ENCODE measurements around the gene CNTNAP5. TPM values are rescaled to one million over a fixed set of nuclear protein-coding genes. Genes with fewer than 3 reads are reported as not detected.

Gene CNTNAP5
- total and polyA plus RNA-seq, 4 donors = not detected

DNA sequence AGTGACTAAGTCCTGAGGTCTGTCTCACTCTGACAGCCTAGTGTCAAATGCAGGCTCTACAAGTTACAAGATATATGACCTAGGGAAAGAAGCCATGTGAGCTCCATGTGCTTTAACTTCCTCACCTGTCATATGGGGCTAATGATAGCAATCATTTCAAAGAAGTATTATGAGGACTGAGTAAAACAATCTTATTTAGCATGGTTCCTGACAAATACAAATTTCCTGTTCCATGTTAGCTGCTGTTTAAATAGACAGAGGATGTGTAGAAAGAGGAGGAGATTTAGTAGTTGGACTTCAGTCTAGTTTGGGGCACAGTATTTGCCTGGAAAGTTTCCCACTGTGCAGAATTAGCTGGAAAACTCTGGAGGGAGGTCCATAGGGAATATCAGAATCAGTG lies 545.8 kb downstream of the CNTNAP5 start:
- Histone ChIP-seq H3K27ac (ENCODE audit: low read depth in 1 of 2, low read length in 2 of 2) (no peak overlapping the region), H3K27me3 (ENCODE audit: control insufficient read depth in 4 of 4, insufficient read depth in 4 of 4, low read length in 3 of 4) (no peaks in the 10 kb centered on the region), H3K4me1 (ENCODE audit: control insufficient read depth in 4 of 4, insufficient read depth in 4 of 4, low read length in 3 of 4) (peaks cover 0 to 22% (median 7%) of the 10 kb centered on the region in 4 donors), H3K36me3 (ENCODE audit: control insufficient read depth in 4 of 4, insufficient read depth in 3 of 4, low read depth in 1 of 4, low read length in 3 of 4) (no peaks in the 10 kb centered on the region), H3K9me3 (ENCODE audit: control insufficient read depth in 4 of 4, low read length in 3 of 4) (no peaks in the 10 kb centered on the region), H3K9ac (ENCODE audit: low read depth in 1 of 2, low read length in 2 of 2) (no peak overlapping the region), H3K4me3 (ENCODE audit: low read depth in 1 of 3, low read length in 3 of 3) (no peak overlapping the region)
- DNase-seq (ENCODE audit: low spot score) = no peak
- TF ChIP-seq, protein P1, sequence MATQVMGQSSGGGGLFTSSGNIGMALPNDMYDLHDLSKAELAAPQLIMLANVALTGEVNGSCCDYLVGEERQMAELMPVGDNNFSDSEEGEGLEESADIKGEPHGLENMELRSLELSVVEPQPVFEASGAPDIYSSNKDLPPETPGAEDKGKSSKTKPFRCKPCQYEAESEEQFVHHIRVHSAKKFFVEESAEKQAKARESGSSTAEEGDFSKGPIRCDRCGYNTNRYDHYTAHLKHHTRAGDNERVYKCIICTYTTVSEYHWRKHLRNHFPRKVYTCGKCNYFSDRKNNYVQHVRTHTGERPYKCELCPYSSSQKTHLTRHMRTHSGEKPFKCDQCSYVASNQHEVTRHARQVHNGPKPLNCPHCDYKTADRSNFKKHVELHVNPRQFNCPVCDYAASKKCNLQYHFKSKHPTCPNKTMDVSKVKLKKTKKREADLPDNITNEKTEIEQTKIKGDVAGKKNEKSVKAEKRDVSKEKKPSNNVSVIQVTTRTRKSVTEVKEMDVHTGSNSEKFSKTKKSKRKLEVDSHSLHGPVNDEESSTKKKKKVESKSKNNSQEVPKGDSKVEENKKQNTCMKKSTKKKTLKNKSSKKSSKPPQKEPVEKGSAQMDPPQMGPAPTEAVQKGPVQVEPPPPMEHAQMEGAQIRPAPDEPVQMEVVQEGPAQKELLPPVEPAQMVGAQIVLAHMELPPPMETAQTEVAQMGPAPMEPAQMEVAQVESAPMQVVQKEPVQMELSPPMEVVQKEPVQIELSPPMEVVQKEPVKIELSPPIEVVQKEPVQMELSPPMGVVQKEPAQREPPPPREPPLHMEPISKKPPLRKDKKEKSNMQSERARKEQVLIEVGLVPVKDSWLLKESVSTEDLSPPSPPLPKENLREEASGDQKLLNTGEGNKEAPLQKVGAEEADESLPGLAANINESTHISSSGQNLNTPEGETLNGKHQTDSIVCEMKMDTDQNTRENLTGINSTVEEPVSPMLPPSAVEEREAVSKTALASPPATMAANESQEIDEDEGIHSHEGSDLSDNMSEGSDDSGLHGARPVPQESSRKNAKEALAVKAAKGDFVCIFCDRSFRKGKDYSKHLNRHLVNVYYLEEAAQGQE (IDR thresholded peaks at IDR 0.05) = no peak
- TF ChIP-seq RAD21 (IDR thresholded peaks at IDR 0.05) (no peak), HNF4A (conservative IDR thresholded peaks at IDR 0.05) (peak; percentile 46 to 54), TAF1 (conservative IDR thresholded peaks at IDR 0.05) (no peak), FOXA2 (IDR thresholded peaks at IDR 0.05) (no peak), HNF4G (IDR thresholded peaks at IDR 0.05) (no peak), NR2F2 (IDR thresholded peaks at IDR 0.05) (no peak), SP1 (IDR thresholded peaks at IDR 0.05) (peak; percentile 21), YY1 (IDR thresholded peaks at IDR 0.05) (no peak), EGR1 (IDR thresholded peaks at IDR 0.05; ENCODE audit: low read depth in 2 of 2) (no peak), RXRA (IDR thresholded peaks at IDR 0.05) (no peak), JUND (IDR thresholded peaks at IDR 0.05) (no peak), GABPA (IDR thresholded peaks at IDR 0.05 in 1 of 2, conservative IDR thresholded peaks at IDR 0.05 in 1 of 2) (no peak), FOXA1 (IDR thresholded peaks at IDR 0.05) (no peak)
- TF ChIP-seq, protein P2, sequence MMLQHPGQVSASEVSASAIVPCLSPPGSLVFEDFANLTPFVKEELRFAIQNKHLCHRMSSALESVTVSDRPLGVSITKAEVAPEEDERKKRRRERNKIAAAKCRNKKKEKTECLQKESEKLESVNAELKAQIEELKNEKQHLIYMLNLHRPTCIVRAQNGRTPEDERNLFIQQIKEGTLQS (IDR thresholded peaks at IDR 0.05) = no peak
- TF ChIP-seq, protein P3, sequence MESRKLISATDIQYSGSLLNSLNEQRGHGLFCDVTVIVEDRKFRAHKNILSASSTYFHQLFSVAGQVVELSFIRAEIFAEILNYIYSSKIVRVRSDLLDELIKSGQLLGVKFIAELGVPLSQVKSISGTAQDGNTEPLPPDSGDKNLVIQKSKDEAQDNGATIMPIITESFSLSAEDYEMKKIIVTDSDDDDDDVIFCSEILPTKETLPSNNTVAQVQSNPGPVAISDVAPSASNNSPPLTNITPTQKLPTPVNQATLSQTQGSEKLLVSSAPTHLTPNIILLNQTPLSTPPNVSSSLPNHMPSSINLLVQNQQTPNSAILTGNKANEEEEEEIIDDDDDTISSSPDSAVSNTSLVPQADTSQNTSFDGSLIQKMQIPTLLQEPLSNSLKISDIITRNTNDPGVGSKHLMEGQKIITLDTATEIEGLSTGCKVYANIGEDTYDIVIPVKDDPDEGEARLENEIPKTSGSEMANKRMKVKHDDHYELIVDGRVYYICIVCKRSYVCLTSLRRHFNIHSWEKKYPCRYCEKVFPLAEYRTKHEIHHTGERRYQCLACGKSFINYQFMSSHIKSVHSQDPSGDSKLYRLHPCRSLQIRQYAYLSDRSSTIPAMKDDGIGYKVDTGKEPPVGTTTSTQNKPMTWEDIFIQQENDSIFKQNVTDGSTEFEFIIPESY (IDR thresholded peaks at IDR 0.05) = no peak
- TF ChIP-seq, protein P4, sequence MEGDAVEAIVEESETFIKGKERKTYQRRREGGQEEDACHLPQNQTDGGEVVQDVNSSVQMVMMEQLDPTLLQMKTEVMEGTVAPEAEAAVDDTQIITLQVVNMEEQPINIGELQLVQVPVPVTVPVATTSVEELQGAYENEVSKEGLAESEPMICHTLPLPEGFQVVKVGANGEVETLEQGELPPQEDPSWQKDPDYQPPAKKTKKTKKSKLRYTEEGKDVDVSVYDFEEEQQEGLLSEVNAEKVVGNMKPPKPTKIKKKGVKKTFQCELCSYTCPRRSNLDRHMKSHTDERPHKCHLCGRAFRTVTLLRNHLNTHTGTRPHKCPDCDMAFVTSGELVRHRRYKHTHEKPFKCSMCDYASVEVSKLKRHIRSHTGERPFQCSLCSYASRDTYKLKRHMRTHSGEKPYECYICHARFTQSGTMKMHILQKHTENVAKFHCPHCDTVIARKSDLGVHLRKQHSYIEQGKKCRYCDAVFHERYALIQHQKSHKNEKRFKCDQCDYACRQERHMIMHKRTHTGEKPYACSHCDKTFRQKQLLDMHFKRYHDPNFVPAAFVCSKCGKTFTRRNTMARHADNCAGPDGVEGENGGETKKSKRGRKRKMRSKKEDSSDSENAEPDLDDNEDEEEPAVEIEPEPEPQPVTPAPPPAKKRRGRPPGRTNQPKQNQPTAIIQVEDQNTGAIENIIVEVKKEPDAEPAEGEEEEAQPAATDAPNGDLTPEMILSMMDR (IDR thresholded peaks at IDR 0.05; ENCODE audit: low read depth, low read length, missing input control) = no peak
- TF ChIP-seq, protein P5, sequence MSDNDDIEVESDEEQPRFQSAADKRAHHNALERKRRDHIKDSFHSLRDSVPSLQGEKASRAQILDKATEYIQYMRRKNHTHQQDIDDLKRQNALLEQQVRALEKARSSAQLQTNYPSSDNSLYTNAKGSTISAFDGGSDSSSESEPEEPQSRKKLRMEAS (IDR thresholded peaks at IDR 0.05) = no peak
